HG02938 (cell line): ENCODE data around the gene PUS10.

Experiments
- ATAC-seq: cut with Tn5 transposase; IDR thresholded peaks from one replicate; pipeline ENCODE4 v1.9.1; 2021; ENCODE audit warnings: mild to moderate bottlenecking, moderate library complexity; ENCODE audit not compliant: unreplicated experiment

The PUS10 gene

DNA sequence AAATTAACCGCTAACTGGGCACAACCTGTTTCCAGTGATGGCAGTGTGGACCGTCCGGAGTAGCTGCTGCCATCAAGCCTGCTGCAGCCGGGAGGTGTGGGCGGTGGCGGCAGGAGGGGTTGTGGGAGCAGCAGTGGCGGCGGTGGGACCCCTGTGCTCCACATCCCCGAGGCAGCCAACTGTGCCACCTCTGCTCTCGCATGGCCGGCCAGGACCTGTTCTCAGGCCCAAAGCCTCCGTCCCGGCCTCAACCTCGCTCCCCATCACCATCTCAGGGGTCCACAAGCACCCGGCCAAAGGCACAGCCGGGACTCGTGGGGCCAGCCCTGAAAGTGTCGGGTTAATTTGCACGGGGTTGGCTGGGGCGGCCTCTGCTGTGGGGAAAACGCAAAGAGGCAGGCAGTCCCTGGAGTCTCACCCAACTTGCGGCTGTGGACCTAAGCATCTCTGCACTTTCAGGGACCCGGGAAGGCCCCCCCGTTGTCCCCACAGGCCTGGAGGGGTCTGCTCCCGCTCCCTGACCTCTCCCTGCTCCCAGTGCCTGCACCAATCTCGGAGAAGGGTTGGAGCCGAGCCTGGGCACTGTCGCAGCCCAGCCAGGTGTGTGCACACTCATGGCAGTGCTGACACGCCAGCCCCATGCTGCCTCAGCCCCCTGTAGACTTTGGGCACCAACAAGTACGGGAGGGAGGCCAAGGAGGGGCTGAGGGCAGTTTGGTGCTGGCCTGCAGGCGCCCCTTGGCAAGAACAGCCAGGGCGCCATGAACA lies 45.0 kb downstream of the PUS10 start:
- ATAC-seq, result no peak

DNA sequence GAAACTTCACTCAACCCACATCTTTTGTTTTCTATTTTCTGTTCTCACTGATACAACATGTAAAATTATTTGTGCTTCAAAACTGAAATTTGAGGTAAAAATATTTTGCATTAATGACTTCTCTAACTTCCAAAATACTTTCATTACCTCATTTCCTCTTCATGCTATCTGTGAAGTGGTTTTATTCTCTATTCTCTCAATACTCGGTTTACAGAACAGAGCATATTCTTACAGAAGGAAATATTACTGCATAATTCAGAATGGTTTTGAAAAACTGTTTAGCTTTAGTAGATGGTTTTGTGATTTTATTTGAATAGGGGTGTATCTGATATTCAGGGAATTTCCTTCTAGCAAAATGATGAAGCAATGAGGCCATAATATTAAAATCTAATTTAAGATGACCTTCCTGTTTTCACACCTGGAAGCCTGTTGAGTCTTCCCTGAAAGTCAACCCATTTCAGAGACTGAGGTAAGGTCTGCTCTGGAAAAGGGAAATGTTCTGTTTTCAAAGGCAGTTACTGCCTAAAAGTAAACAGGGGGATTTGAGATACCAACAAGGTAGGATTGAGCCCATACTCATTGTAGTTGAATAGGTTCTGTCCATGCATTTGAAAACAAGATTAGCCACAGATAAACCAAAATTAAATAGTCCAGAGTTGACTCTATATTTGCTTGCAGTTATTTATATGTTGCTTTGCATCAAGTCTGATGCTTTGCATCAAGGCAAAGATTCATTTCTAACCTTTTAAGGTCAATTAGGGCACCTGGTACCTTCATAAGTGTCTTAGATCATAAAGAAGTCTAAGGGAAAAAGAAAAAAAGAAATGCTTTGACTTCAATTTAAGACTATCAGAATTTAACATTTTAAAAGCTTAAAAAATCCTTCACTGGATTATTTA lies 51.3 kb downstream of the PUS10 start:
- ATAC-seq, result peak; percentile 68

- ATAC-seq, result no peak
Observed at GRCh38 chr2:60965499-60965785, 52.6 kb downstream of the PUS10 start.

DNA sequence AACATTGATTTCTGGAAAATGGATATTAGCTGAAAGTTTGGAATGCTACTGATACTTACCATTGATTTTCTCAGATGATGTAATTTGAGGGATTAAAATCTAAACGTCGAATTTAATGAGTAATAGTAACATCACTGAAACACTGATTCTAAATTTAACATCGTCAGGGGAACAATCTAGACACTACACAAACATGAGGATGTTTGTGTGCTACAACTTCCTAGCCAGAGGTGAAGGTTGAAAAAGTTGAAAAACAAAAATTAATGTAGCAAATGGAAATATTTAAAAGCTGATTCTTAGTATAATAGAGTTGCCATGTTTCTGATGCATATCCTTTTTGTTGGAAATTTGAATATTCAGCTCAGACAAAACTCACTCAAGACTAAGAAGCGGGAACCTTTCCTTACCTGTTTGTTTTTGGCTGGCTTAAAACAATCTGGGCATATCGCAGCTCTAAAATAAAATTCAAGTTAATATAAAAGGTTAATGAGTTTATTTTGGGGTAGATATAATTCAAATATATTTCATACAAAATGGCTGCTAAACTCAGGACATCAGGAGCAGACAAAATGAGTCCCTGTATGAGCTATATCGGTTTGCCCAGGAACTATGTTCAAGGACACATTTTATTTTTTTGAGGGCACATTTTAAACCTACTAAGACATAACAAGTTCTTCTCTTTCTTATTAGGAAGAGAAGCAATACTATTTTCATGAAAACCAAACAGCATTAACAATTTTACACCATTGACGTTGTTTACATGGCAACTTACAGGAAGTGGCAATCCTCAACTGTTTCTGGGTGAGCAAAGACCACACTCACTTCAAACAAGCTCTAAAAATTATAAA lies 53.2 kb downstream of the PUS10 start:
- ATAC-seq, result no peak

DNA sequence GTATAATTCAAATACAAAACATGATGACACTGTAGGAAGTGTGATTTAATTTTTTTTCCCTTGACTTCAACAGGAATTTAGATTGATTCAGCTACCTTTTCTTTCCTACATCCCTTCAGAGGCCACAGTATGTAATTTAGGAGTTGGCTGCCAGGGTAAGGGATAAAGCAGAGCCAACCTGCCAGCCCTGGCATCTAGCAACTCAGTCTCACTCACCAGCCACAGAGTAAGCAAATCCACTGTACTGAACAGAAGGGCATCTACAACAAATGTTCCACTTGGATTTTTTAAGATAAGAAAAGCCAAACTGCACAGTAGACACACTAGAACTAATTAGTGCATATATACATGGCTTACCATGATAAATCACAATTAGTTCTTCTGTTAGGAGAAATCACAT lies 54.9 kb downstream of the PUS10 start:
- no peak for ATAC-seq

GRCh38 chr2:60962528-60962927 lies 55.5 kb downstream of the PUS10 start:
- no peak for ATAC-seq

- ATAC-seq, result no peak
Observed at GRCh38 chr2:60961457-60961856, 56.6 kb downstream of the PUS10 start.

DNA sequence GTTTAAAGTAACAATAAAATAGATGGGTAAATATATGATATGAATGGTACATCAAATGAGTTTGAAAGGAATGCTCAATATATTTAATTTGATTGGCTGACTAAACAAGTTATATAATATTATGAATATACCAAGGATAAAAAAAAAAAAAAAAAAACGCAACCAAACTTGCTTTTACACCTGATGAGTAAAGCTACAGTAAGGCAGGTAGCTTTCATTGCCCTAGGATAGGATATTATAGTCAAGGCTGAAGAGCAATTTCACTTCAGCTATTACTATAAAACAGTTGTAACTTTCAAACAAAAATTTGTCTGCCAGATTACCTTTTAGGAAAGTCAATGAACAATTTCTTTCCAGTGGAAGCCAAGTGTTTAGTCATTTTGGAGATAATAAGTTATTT lies 57.3 kb downstream of the PUS10 start:
- no peak for ATAC-seq

DNA sequence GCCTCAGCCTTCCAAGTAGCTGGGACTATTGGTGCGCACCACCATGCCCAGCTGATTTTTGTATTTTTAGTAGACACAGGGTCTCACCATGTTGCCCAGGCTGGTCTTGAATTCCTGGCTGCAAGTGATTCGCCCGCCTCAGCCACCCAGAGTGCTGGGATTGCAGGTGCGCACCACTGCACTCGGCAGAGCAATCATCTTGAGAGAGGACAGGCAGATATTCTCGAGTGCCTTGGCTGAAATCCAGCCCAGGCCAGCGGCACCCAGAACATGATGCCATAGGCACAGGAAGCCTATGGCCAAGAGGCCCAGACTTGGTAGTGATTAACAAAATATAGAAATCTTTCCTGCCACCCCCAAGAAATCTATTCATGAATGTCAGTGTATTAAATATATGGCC lies 58.6 kb downstream of the PUS10 start:
- ATAC-seq, result no peak

DNA sequence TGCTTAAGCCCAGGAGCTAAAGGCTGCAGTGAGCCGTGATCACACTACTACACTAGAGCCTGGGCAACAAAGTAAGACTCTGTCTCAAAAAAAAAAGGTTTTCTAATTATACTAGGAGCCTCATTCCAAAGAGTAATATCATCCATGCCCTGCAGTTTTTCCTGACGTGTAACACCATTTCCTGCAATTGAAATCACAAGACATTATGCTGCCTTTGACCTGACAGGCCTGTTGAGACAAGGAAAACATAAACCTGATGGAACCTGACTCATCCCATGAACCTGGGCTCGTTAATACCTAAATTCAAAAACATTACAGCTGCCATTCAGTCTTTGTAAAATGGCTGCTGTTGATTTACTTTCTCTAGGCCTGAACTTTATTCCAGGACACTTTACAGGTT lies 59.3 kb downstream of the PUS10 start:
- ATAC-seq, result no peak

- ATAC-seq, result no peak
Observed at GRCh38 chr2:60958361-60958760, 59.7 kb downstream of the PUS10 start.

- ATAC-seq, result no peak
Observed at GRCh38 chr2:60957643-60958042, 60.4 kb downstream of the PUS10 start.

DNA sequence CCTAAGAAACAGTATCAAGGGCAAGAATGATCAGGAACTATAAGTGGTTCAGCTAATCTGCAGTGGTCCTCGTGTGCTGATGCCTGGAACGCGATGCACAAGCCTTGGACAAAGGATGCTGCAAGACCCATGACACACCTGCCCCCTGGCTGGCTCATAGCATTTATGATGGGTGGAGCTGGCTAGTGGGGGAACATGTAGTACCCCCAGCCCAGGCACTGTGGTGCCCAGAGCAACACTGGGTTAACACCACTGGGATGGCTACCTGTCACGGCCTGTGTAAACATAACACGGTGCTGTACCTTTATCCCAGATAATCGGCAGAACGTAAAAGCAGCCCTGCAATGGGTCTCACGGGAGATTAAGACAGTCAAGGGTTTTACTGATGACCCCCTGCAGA lies 60.8 kb downstream of the PUS10 start:
- no peak for ATAC-seq

DNA sequence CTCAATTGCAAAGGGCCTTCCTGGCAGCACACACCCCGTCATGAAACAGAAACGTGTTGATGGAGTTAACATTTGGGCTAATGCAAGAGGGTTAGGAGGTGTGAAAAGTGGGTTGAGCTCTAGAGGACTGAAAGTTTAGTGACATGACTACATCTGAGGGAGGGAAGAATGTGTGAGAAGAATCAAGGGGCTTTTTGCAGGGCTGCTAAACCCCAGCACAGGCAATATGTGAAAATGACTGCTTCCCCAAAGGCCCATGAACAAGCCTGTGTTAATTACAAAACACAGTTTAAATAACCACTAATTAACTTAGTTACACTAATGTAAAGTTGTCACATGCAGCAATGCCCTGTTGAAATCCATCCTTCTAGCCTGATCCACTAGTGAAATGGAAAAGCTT lies 63.9 kb downstream of the PUS10 start:
- no peak for ATAC-seq

GRCh38 chr2:60948926-60949579 lies 69.0 kb downstream of the PUS10 start:
- ATAC-seq, result no peak

- no peak for ATAC-seq
Observed at GRCh38 chr2:60948161-60948560, 69.9 kb downstream of the PUS10 start.

DNA sequence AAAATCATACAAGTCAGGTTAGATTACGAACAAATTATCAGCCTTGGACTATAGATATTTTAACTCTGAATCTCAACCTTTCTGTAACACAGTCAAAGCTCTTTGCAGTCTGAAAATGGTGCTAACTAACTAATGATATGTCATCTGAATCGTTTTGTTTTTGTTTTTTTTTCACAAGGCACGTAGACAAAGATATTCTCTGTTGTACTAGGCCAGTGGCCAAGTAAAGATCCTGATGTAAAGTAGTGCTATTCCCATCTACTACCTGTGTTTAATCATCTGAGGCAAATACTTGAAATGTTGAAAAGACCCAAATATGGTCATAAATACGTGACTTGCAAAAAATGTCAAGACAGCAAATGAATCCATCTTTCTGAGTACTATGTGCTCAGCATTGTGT lies 71.0 kb downstream of the PUS10 start:
- no peak for ATAC-seq

DNA sequence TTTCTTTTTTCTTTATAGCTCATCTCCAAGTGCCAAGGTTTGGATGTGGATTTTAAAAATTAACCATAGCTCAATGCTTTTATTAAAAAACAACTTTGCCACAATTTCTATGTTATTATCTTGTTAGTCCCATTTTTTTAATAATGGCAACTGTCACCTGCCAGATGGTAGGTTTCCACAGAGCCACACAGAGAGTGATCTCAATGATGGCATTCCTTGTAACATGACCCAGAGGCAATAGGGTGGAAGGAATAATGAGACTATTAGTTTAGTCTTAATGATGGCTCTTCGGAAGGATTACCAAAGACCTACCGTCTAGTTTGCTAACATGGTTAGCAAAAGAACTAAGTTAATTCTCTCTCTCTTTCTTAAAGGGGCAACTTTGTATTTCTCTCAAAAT lies 72.7 kb downstream of the PUS10 start:
- no peak for ATAC-seq

- ATAC-seq, result no peak
Observed at GRCh38 chr2:60939622-60940021, 78.4 kb downstream of the PUS10 start.

DNA sequence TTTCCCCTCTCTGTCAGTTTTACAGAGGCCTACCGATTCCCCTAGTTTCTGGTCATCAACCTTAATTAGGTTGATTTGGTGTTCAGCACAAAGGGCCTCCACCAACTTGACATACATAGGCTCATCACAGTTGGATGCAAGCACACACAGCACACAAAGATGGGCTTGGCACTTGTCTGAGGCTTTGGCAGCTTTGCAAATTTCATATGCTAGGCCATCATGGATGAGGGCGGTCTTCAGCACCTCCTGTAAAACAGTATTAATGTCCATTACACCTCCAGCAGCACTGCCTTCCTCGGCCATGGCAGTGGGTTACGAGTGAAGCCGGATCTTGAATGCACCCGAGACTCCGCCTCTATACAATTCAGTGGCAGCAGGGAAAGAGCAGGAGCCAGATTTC lies 79.8 kb downstream of the PUS10 start:
- no peak for ATAC-seq

GRCh38 chr2:60936757-60937156 lies 81.3 kb downstream of the PUS10 start:
- no peak for ATAC-seq
